Measurements from ENCODE around the gene CFHR5. TPM values are rescaled to one million over a fixed set of nuclear protein-coding genes. Genes with fewer than 3 reads are reported as not detected.

CFHR5 gene
- total RNA-seq, 4 donors from 2014 or later, result not detected

- 38 to 54% methylated on average over 2 of the region's 2 CpGs for WGBS, 2 donors
- intact Hi-C loops (cut with DNase I; ENCODE audit: low total_unique reads), result no loop called here
- H3K4me3 ChIP-seq (ENCODE audit: low read depth, poor library complexity, severe bottlenecking), result no peak overlapping the region
- no peak for TF ChIP-seq CTCF (IDR thresholded peaks at IDR 0.05)
- no peak for TF ChIP-seq POLR2A (IDR thresholded peaks at IDR 0.05)
- DNase-seq (ENCODE audit: low spot score in 2 of 2), result no peak
Observed at GRCh38 chr1:196993916-196994315, 16.6 kb downstream of the CFHR5 start.

- intact Hi-C loops (cut with DNase I; ENCODE audit: low total_unique reads), result no loop called here
- no peak for DNase-seq (ENCODE audit: low spot score in 2 of 2)
- H3K4me3 ChIP-seq (ENCODE audit: low read depth, poor library complexity, severe bottlenecking), result no peak overlapping the region
- TF ChIP-seq CTCF (IDR thresholded peaks at IDR 0.05) (no peak), POLR2A (IDR thresholded peaks at IDR 0.05) (no peak)
- 71 to 81% methylated on average over 1 of the region's 1 CpG for WGBS, 2 donors
Observed at GRCh38 chr1:196997423-196997822, 20.1 kb downstream of the CFHR5 start.

- 81 to 82% methylated on average over 2 of the region's 2 CpGs for WGBS, 2 donors
- no peak overlapping the region for H3K4me3 ChIP-seq (ENCODE audit: low read depth, poor library complexity, severe bottlenecking)
- no peak for TF ChIP-seq POLR2A (IDR thresholded peaks at IDR 0.05)
- no peak for TF ChIP-seq CTCF (IDR thresholded peaks at IDR 0.05)
- intact Hi-C loops (cut with DNase I; ENCODE audit: low total_unique reads), result no loop called here
- DNase-seq (ENCODE audit: low spot score in 2 of 2), result no peak
Observed at GRCh38 chr1:197001828-197002227, 24.5 kb downstream of the CFHR5 start.

DNA sequence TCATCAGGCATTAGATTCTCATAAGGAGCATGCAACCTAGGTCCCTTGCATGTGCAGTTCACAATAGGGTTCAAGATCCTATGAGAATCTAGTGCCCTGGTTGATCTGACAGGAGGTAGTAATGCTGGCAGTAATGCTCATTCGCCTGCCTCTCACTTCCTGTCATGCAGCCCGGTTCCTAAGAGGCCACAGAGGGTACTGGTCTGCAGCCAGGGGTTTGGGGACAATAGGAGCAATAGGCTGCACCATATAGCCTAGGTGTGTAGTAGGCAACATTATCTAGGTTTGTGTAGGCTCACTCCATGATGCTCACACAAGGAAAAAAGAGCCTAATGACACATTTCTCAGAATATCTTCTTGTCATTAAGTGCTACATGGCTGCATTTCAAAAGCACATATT lies 25.8 kb downstream of the CFHR5 start:
- WGBS, 2 donors, result 65 to 67% methylated on average over 2 of the region's 2 CpGs
- no peak for DNase-seq (ENCODE audit: low spot score in 2 of 2)
- no peak for TF ChIP-seq POLR2A (IDR thresholded peaks at IDR 0.05)
- TF ChIP-seq CTCF (IDR thresholded peaks at IDR 0.05), result no peak
- intact Hi-C loops (cut with DNase I; ENCODE audit: low total_unique reads), result no loop called here
- H3K4me3 ChIP-seq (ENCODE audit: low read depth, poor library complexity, severe bottlenecking), result peak overlapping the region; percentile 6

DNA sequence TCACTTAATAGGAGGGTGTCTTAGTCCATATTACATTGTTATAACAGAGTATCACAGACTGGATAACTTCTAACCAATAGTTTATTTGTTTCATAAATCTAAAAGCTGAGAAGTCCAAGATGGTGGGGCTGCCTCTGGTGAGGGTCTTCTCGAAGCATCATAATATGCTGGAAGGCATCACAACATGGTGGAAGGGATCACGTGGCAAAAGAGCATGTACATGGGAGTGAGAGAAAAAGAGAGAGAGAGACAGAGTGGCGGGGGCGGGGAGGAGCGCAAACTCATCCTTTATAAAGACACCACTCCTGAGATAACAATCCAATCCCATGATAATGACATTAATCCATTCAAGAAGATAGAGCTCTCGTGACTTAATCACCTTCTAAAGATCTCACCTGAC lies 31.5 kb downstream of the CFHR5 start:
- DNase-seq (ENCODE audit: low spot score in 2 of 2), result no peak
- 89 to 93% methylated on average over 6 of the region's 6 CpGs for WGBS, 2 donors
- intact Hi-C loops (cut with DNase I; ENCODE audit: low total_unique reads), result no loop called here
- TF ChIP-seq CTCF (IDR thresholded peaks at IDR 0.05) (no peak), POLR2A (IDR thresholded peaks at IDR 0.05) (no peak)
- H3K4me3 ChIP-seq (ENCODE audit: low read depth, poor library complexity, severe bottlenecking), result no peak overlapping the region

- WGBS, 2 donors, result 93 to 100% methylated on average over 1 of the region's 1 CpG
- intact Hi-C loops (cut with DNase I; ENCODE audit: low total_unique reads), result no loop called here
- DNase-seq (ENCODE audit: low spot score in 2 of 2), result no peak
- TF ChIP-seq POLR2A (IDR thresholded peaks at IDR 0.05) (no peak), CTCF (IDR thresholded peaks at IDR 0.05) (no peak)
- no peak overlapping the region for H3K4me3 ChIP-seq (ENCODE audit: low read depth, poor library complexity, severe bottlenecking)
Observed at GRCh38 chr1:197011614-197012013, 34.3 kb downstream of the CFHR5 start.
